Ectodermal cell (in vitro differentiated cells): ENCODE data around the gene BNIP5.

Experiments
- H3K27ac ChIP-seq: 2 replicates; pipeline ENCODE4 v1.7.0; 2013; ENCODE audit warnings: mild to moderate bottlenecking, low read depth, low read length; ENCODE audit not compliant: insufficient read depth, poor library complexity, severe bottlenecking
- H3K27me3 ChIP-seq: 2 replicates; pipeline ENCODE4 v1.7.0; 2013; ENCODE audit warnings: mild to moderate bottlenecking, low read length; ENCODE audit not compliant: insufficient read depth, control insufficient read depth, poor library complexity, severe bottlenecking
- H3K36me3 ChIP-seq: one replicate; pipeline ENCODE4 v1.7.0; 2013; ENCODE audit warnings: low read length; ENCODE audit not compliant: control insufficient read depth, insufficient read depth
- H3K4me1 ChIP-seq: one replicate; pipeline ENCODE4 v1.7.0; 2013; ENCODE audit warnings: low read length; ENCODE audit not compliant: control insufficient read depth, insufficient read depth
- H3K4me3 ChIP-seq: 2 replicates; pipeline ENCODE4 v1.7.0; 2013; ENCODE audit warnings: low read depth, low read length, control low read depth; ENCODE audit not compliant: insufficient read depth
- H3K9me3 ChIP-seq: 2 replicates; pipeline ENCODE4 v1.7.0; 2013; ENCODE audit warnings: mild to moderate bottlenecking, low read length, moderate library complexity; ENCODE audit not compliant: control insufficient read depth
- WGBS, 2 experiments: methylation state at CpG; one replicate each; pipeline ENCODE4 v1.1.7; 2013; ENCODE audit warnings: missing lambda C conversion rate in 2 of 2; 5-methylcytosine and 5-hydroxymethylcytosine counted together

Gene BNIP5

GRCh38 chr6:36313649-36313936 is 23.1 kb downstream of the BNIP5 start:
- no peak overlapping the region for H3K4me3 ChIP-seq
- H3K36me3 ChIP-seq, result no peaks in the 10 kb centered on the region
- H3K4me1 ChIP-seq, result peaks cover 5% of the 10 kb centered on the region
- H3K27me3 ChIP-seq, result no peaks in the 10 kb centered on the region
- no peaks in the 10 kb centered on the region for H3K9me3 ChIP-seq
- WGBS, 2 experiments, result 91 to 93% methylated on average over 3 of the region's 4 CpGs
- no peak overlapping the region for H3K27ac ChIP-seq

GRCh38 chr6:36312854-36313648 is 23.6 kb downstream of the BNIP5 start:
- WGBS, 2 experiments, result 92 to 93% methylated on average over 8 of the region's 8 CpGs

GRCh38 chr6:36309900-36310299 is 26.8 kb downstream of the BNIP5 start:
- Histone ChIP-seq H3K27ac (no peak overlapping the region), H3K9me3 (no peaks in the 10 kb centered on the region), H3K27me3 (no peaks in the 10 kb centered on the region), H3K4me3 (no peak overlapping the region), H3K4me1 (peaks cover 5% of the 10 kb centered on the region), H3K36me3 (no peaks in the 10 kb centered on the region)
- WGBS, 2 experiments, result 92 to 93% methylated on average over 2 of the region's 2 CpGs

More at GRCh38 chr6:36312854-36313648, 23.6 kb downstream of the BNIP5 start:
- Histone ChIP-seq H3K9me3 (no peaks in the 10 kb centered on the region), H3K27ac (no peak overlapping the region), H3K36me3 (no peaks in the 10 kb centered on the region), H3K4me1 (peaks cover 5% of the 10 kb centered on the region), H3K4me3 (no peak overlapping the region), H3K27me3 (no peaks in the 10 kb centered on the region)

GRCh38 chr6:36309203-36309602 is 27.5 kb downstream of the BNIP5 start:
- 90 to 91% methylated on average over 7 of the region's 7 CpGs for WGBS, 2 experiments
- no peak overlapping the region for H3K27ac ChIP-seq
- H3K27me3 ChIP-seq, result no peaks in the 10 kb centered on the region
- H3K9me3 ChIP-seq, result no peaks in the 10 kb centered on the region
- no peaks in the 10 kb centered on the region for H3K36me3 ChIP-seq
- peaks cover 3% of the 10 kb centered on the region for H3K4me1 ChIP-seq
- no peak overlapping the region for H3K4me3 ChIP-seq

GRCh38 chr6:36308514-36308913 is 28.2 kb downstream of the BNIP5 start:
- Histone ChIP-seq H3K27ac (no peak overlapping the region), H3K9me3 (no peaks in the 10 kb centered on the region), H3K36me3 (no peaks in the 10 kb centered on the region), H3K27me3 (no peaks in the 10 kb centered on the region), H3K4me3 (no peak overlapping the region), H3K4me1 (no peaks in the 10 kb centered on the region)
- 96% methylated on average over 5 of the region's 5 CpGs for WGBS, 2 experiments

- Histone ChIP-seq H3K36me3 (no peaks in the 10 kb centered on the region), H3K4me3 (no peak overlapping the region), H3K4me1 (peaks cover 2% of the 10 kb centered on the region), H3K9me3 (no peaks in the 10 kb centered on the region), H3K27ac (no peak overlapping the region), H3K27me3 (no peaks in the 10 kb centered on the region)
- 81 to 89% methylated on average over 6 to 7 of the region's 7 CpGs for WGBS, 2 experiments
Measured at GRCh38 chr6:36306375-36306774, 30.3 kb downstream of the BNIP5 start.

- WGBS, 2 experiments, result 87 to 93% methylated on average over 11 of the region's 11 CpGs
- Histone ChIP-seq H3K4me1 (peaks cover 4% of the 10 kb centered on the region), H3K27me3 (no peaks in the 10 kb centered on the region), H3K4me3 (no peak overlapping the region), H3K27ac (no peak overlapping the region), H3K9me3 (no peaks in the 10 kb centered on the region), H3K36me3 (no peaks in the 10 kb centered on the region)
Measured at GRCh38 chr6:36305885-36306284, 30.8 kb downstream of the BNIP5 start.

- H3K4me3 ChIP-seq, result no peak overlapping the region
- no peaks in the 10 kb centered on the region for H3K36me3 ChIP-seq
Measured at GRCh38 chr6:36302227-36302976, 34.3 kb downstream of the BNIP5 start.

GRCh38 chr6:36301781-36302180 is 34.9 kb downstream of the BNIP5 start:
- peaks cover 4% of the 10 kb centered on the region for H3K4me1 ChIP-seq
- H3K9me3 ChIP-seq, result no peaks in the 10 kb centered on the region
- 94% methylated on average over 7 of the region's 7 CpGs for WGBS, 2 experiments
- no peak overlapping the region for H3K27ac ChIP-seq
- no peak overlapping the region for H3K4me3 ChIP-seq
- H3K27me3 ChIP-seq, result no peaks in the 10 kb centered on the region
- H3K36me3 ChIP-seq, result no peaks in the 10 kb centered on the region

More at GRCh38 chr6:36302227-36302976, 34.3 kb downstream of the BNIP5 start:
- H3K27me3 ChIP-seq, result no peaks in the 10 kb centered on the region
- peaks cover 4% of the 10 kb centered on the region for H3K4me1 ChIP-seq
- 45 to 46% methylated on average over 13 of the region's 13 CpGs for WGBS, 2 experiments
- H3K27ac ChIP-seq, result no peak overlapping the region
- H3K9me3 ChIP-seq, result no peaks in the 10 kb centered on the region

GRCh38 chr6:36301085-36301658 is 35.5 kb downstream of the BNIP5 start:
- WGBS, 2 experiments, result 74% methylated on average over 9 to 10 of the region's 10 CpGs

More at GRCh38 chr6:36301085-36301658, 35.5 kb downstream of the BNIP5 start:
- H3K27ac ChIP-seq, result no peak overlapping the region
- no peak overlapping the region for H3K4me3 ChIP-seq
- no peaks in the 10 kb centered on the region for H3K36me3 ChIP-seq
- H3K9me3 ChIP-seq, result no peaks in the 10 kb centered on the region
- H3K4me1 ChIP-seq, result peaks cover 4% of the 10 kb centered on the region
- H3K27me3 ChIP-seq, result no peaks in the 10 kb centered on the region
